Epithelial cell of proximal tubule (primary cell): ENCODE data around the gene UBE3D. TPM values are rescaled to one million over a fixed set of nuclear protein-coding genes. Genes with fewer than 3 reads are reported as not detected.
"Not testable (repeated sequence)": the region's sequence is repeated elsewhere in the genome, so short reads cannot be mapped to it uniquely, and the experiment has no call there.

Experiments
- DNase-seq: peaks from one replicate; pipeline ENCODE4 v3.0.0-alpha.2; 2011; ENCODE audit warnings: low read depth
- H3K4me3 ChIP-seq: 2 replicates; pipeline ENCODE4 v1.5.1; 2011; ENCODE audit warnings: low read depth, mild to moderate bottlenecking, low read length
- total RNA-seq: library from RNA; depleted of rRNA; stranded (reverse); fragments of >200 nt; gene quantifications from 2 replicates; pipeline ENCODE4 v1.2.3, GENCODE V29; 2015
- TF ChIP-seq, protein P1 (sequence below): conservative IDR thresholded peaks from 2 replicates; pipeline ENCODE4 v1.5.1; 2012; ENCODE audit warnings: low read depth, mild to moderate bottlenecking, low read length

Gene UBE3D
- total RNA-seq, 1 donor from 2014 or later: 5.9 TPM

DNA sequence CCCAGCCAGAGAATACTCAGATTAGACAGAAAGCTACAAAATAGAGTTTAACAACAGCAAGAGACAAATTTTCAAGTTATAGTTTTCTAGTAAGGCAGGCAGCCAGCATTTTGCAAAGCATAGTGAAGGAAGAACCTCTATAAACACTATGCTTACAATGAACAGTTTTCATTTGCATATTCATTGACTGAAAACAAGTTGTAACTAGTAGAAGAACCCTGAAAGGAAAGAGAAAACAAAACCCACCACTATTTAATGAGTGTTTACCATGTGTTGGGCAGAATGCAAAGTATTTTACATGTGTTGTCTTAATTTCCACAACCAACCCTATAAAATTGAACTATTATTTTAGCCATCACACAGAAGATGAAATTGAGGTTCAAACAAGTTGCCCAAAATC lies 196.1 kb downstream of the UBE3D start:
- TF ChIP-seq, protein P1, sequence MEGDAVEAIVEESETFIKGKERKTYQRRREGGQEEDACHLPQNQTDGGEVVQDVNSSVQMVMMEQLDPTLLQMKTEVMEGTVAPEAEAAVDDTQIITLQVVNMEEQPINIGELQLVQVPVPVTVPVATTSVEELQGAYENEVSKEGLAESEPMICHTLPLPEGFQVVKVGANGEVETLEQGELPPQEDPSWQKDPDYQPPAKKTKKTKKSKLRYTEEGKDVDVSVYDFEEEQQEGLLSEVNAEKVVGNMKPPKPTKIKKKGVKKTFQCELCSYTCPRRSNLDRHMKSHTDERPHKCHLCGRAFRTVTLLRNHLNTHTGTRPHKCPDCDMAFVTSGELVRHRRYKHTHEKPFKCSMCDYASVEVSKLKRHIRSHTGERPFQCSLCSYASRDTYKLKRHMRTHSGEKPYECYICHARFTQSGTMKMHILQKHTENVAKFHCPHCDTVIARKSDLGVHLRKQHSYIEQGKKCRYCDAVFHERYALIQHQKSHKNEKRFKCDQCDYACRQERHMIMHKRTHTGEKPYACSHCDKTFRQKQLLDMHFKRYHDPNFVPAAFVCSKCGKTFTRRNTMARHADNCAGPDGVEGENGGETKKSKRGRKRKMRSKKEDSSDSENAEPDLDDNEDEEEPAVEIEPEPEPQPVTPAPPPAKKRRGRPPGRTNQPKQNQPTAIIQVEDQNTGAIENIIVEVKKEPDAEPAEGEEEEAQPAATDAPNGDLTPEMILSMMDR: no peak
- DNase-seq: no peak
- H3K4me3 ChIP-seq: no peak overlapping the region

DNA sequence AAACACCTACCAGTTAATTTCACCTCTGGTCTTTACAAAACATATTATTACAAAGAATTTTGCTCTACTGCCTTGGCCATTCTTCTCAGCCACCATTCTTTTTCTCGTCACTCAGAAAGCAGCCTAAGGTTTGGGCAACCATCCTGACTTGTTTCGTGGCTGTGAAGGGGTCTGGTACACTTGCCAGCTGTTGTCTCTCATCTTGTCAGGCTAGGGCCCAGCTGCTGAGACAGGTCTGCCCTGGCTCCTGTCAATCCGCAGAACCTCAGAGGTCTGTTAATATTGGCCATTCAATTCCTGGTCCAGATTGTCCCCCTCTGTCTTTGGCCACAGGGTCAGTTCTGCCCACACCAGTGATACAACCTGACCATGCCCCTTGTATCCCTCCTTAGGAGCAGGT lies 197.7 kb downstream of the UBE3D start:
- no peak for DNase-seq
- no peak overlapping the region for H3K4me3 ChIP-seq
- TF ChIP-seq, protein P1: no peak

DNA sequence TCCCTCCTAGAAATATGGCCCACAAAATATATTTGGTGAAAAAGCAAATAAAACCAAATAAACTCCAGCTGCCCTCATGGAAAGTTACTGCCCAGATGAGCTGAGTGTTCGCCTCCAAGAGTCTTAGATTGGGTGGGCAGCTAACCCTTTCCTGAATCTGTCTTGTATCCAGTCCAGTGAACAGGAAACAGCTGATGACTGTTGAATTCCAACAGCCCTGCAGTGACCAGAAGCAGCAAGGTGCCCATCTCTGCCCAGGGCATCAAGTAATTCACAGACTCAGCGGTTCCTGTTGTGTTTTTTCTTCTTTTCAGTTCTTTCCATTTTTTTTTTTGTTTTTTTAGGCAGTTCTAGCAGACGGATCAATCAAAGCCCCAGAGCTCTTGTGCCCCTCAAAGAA lies 199.2 kb downstream of the UBE3D start:
- DNase-seq: no peak
- TF ChIP-seq, protein P1: no peak

DNA sequence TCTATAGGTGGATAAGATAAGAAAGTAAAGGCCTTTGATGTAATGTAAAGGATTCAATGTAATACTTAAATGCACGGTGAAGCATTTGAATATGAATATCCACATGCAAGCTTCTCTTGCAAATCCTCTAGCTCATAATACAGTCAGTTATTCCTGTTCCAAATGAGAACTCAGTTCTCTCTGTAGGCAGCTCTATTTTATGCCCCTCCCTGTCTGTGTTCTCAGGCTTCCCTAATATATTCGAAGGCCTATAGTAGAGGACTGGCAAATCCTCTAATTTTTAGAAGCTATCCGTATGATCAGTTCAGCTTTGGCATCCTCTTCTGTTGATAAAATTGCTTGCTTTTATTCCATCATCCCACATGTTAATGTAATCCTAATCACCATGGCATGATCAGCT lies 200.2 kb downstream of the UBE3D start:
- TF ChIP-seq, protein P1: no peak
- H3K4me3 ChIP-seq: no peak overlapping the region
- no peak for DNase-seq

More for the DNA sequence above, 199.2 kb downstream of the UBE3D start:
- H3K4me3 ChIP-seq: no peak overlapping the region

DNA sequence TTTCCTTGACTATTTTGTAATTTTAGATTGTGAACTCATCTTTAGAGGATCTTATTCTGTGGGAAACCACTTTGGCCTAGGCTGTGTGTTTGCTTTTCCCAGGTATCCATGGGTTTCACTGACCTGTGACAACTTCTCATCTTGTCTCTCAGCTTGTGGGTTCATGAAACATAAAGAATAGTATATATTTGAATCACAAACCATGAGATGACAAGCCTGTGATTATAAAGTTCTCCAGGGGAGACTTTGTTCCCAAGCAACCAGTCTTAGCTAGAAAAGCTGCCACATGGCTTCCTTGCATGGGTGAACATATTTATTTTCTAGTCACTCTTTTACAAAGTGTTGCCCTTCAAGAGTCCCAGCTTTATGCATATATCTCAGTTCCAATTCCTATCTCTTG lies 201.9 kb downstream of the UBE3D start:
- DNase-seq: no peak
- TF ChIP-seq, protein P1: no peak
- H3K4me3 ChIP-seq: no peak overlapping the region

DNA sequence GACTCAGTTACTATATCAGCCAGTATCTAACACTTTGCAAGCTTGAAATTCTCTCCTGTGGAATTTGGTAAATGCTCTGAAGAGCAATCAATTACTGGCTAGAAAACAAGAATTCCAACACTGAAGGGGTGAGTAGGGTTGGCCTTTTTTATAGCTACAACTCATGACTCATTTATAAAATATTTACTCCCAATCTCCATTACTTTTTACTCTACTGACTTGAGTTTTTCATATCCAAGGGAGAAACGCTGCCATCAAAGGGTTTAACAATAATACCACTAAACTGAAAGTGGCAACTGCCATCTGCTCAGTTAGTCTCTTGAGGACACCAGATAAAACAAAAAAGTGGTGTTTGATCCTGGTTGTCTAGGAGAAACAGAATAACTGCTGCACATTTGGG lies 203.1 kb downstream of the UBE3D start:
- TF ChIP-seq, protein P1: no peak

DNA sequence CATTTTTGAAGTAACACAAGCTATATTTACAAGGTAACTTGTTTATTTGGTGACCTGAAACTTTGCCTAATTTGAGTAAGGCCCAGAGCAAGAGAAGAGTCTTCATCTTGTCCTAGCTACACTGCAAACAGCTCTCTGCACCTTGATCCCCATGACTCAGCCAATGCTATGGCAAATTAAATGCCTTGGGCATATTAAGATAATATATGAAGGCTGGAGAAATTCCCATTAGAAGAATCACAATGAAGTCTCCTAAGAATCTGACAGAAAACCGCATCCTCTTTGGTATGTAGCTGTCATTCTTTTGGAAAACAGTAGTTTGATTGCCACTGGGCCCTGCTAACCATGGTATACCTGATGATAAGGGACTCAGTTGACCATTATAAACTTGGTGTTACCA lies 204.5 kb downstream of the UBE3D start:
- no peak for DNase-seq
- TF ChIP-seq, protein P1: no peak
- H3K4me3 ChIP-seq: no peak overlapping the region

More for the DNA sequence above, 203.1 kb downstream of the UBE3D start:
- H3K4me3 ChIP-seq: no peak overlapping the region
- peak; percentile 86 for DNase-seq

DNA sequence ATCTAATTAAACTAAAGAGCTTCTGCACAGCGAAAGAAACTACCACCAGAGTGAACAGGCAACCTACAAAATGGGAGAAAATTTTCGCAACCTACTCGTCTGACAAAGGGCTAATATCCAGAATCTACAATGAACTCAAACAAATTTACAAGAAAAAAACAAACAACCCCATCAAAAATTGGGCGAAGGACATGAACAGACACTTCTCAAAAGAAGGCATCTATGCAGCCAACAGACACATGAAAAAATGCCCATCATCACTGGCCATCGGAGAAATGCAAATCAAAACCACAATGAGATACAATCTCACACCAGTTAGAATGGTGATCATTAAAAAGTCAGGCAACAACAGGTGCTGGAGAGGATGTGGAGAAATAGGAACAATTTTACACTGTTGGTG lies 209.6 kb downstream of the UBE3D start:
- DNase-seq, H3K4me3 ChIP-seq: not testable (repeated sequence)

DNA sequence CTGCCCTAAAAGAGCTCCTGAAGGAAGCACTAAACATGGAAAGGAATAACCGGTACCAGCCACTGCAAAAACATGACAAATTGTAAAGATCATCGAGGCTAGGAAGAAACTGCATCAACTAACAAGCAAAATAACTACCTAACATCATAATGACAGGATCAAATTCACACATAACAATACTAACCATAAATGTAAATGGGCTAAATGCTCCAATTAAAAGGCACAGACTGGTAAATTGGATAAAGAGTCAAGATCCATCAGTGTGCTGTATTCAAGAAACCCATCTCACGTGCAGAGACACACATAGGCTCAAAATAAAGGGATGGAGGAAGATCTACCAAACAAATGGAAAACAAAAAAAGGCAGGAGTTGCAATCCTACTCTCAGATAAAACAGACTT lies 212.7 kb downstream of the UBE3D start:
- DNase-seq, H3K4me3 ChIP-seq: not testable (repeated sequence)
